Stimulated activated CD4-positive, alpha-beta T cell treated with anti-CD3 and anti-CD28 coated beads, TNF-alpha, amount 100 ng/mL, for 24 hours (primary cell): ENCODE measurements around the gene THBS1.

Experiments used
- DNase-seq, 3 experiments: peaks; one replicate each; pipeline ENCODE4 v3.0.0-alpha.2; 2020; ENCODE audit warnings: low read depth in 3 of 3

The THBS1 gene

DNA sequence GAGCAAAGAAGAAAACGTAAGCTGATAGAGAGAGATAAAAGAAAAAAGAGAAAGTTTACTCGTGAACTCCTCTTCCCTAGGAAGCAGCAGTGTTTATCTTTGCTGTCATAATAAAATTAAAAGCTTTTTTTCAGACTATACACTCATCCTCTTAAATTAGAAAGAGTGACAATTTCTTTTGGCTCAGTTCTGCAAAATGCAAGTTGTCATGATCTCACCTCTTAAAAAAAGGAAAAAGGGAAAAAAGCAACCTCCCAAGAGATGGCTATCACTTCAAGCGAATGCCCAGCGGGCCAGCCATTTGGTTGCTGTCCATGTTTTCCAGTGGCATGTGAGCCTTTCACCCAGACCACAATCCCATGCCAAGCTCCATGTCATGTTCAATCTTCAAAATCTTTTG, 7.0 kb upstream of the THBS1 start:
- no peak for DNase-seq

DNA sequence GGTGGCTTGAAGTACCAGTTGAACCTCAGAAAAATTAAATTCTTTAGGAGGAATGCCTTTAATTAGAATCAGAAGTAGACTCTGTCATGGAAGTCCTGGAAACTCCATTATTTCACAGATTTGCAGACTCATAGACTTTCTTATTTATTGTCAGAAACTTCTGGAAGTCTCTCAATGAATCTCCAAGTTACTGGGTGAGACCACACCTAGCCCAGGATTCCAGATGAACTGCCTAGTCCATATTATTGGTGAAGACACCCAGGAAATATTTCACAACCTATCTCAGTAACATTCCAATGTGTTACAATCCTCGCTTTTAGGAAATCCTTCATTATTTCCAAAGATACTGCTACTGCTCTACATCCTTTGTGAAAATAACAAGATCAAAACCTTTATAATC, 6.5 kb upstream of the THBS1 start:
- no peak for DNase-seq

DNA sequence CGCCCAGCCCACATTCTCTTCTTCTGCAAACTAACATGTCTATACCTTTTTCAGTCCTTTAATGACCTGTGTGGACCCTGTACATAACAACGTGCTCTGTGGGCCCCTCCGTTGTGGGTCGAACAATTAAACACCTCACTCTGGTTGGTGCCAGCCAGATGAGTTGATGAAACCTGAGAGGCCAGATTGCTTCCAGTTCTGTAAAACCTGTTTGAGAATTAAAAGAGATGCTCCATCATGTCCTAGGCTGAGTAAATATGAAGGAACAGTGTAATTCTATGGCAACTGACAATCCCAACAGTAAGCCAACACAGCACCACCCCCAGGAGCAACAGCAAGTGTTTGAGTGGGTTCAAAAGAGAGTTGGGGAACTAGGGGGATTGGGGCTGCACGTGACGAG, 5.7 kb upstream of the THBS1 start:
- no peak for DNase-seq

DNA sequence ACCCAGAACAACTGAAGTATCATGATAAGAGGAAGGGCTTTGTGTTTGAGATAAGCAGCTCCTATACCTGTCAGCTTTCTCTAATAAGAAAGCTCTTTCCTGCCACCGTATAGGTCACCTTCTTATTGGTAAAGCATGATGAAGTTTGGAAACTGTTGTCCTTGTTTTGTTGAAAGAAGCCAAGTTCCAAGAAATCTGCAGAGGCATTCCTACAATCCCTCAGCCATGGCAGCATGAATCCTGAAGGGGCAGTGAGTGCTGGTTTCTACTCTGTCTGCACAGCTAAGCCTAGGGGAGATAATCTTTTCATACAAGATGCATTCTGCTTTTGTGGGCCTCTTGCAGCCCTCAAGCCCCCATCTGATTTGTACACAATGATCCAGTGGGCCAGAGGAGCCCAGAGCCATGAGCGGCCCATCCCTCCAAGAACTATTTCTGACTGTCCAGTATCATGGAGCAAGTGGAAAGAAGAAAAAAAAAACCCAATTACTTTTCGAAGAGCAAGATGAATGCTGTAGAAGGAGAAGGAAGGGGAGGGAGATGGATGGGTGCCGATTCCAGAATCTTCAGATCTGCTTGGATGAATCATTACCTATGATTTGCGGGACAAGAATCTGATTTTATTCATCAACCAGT, 1.9 kb upstream of the THBS1 start:
- no peak for DNase-seq

DNA sequence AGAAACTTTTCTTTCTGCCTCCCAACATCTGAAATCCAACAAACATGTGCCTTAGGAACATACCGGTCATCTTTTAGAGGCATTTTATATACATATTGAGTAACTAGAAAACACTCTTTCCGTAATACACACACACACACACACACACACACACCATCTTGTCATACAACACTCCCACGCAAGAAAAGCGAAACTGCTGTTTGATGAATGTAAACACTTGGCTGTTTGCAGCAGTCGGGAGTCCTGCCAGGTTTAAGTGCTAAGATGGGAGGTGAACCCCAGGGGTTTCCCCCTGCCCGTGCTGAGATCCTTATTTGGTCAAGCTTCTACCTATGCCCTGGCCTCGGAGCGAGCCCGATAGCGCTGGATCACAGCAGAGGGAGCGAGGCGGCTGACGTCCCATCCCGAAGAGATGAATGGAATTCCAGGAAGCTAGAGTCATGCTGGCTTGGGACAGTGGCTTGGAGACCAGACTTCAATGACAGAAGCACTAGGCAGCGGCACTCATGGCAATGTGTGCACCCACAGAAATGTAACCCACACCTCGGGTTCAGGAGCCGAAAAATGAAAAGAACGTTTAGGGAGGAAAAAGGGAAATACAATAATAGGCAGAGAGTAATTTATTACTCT, 1.3 kb upstream of the THBS1 start:
- DNase-seq: no peak

DNA sequence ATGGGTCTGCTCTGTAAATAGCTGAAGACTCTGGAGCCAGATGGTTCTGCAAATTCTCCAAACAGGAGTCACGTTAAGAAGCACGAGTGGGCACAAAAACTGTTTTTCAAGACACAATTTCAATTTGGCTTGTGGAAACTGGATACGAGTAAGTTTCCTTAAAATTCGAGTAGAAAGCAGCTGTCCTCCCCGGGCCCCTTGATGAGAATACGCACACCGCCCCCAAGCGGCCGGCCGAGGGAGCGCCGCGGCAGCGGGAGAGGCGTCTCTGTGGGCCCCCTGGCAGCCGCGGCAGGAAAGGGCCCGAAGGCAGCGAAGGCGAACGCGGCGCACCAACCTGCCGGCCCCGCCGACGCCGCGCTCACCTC, 778 bp upstream of the THBS1 start:
- peak; percentile 62 to 87 (median 66) for DNase-seq

DNA sequence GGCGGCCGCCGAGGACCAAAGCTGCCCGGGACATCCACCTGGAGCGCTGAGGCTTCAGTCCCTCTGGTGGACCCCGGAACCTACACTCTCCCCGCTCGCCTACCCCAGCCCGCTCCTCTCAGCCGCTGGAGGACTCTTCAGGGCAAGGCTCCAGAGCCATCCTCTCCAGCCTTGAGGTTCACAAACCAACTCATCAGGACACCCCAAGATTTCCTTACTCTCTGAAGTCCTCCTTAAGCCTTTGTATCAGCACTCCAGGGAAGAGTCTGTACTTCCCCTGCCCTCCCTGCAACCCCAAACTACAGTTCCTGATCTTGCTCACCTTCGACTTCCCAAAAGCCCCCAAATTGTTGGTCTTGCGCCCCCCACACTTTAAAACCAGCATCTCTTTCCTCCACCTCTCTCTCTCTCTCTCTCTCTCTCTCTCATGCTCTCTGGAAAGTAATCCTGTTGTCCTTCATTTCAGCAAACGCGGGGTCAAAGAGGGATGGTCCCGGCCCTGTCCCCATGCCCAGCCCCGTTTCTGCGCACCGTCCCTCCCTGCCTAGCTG, 438 bp downstream of the THBS1 start:
- no peak for DNase-seq

DNA sequence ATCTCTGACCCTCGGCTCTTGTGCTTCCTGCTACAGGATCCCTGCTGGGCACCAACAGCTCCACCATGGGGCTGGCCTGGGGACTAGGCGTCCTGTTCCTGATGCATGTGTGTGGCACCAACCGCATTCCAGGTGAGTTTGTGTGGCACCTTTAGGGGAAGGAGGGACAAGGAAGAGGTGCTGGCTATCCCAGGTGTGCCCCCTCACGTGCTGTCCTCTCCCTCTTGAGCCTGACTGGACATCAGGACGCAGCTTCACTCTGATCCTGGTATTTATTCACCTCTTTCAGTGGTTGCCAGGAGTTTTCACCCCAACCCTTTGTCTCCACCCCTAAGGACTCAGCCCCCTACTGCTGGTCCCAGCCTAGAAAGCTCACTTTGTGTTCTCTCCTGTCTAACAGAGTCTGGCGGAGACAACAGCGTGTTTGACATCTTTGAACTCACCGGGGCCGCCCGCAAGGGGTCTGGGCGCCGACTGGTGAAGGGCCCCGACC, 960 bp downstream of the THBS1 start:
- DNase-seq: no peak

DNA sequence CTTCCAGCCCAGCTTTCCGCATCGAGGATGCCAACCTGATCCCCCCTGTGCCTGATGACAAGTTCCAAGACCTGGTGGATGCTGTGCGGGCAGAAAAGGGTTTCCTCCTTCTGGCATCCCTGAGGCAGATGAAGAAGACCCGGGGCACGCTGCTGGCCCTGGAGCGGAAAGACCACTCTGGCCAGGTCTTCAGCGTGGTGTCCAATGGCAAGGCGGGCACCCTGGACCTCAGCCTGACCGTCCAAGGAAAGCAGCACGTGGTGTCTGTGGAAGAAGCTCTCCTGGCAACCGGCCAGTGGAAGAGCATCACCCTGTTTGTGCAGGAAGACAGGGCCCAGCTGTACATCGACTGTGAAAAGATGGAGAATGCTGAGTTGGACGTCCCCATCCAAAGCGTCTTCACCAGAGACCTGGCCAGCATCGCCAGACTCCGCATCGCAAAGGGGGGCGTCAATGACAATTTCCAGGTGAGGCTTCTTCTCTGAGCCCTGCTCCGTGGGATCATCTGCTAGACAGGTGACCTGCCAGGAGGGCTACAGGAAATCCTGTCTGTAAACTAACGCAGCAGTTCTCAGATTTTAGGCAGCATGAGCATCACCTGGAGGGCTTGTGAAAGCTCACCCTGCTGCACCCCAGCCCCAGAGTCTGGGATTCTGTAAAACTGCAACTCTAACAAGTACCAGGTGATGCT, 1.6 kb downstream of the THBS1 start:
- no peak for DNase-seq

DNA sequence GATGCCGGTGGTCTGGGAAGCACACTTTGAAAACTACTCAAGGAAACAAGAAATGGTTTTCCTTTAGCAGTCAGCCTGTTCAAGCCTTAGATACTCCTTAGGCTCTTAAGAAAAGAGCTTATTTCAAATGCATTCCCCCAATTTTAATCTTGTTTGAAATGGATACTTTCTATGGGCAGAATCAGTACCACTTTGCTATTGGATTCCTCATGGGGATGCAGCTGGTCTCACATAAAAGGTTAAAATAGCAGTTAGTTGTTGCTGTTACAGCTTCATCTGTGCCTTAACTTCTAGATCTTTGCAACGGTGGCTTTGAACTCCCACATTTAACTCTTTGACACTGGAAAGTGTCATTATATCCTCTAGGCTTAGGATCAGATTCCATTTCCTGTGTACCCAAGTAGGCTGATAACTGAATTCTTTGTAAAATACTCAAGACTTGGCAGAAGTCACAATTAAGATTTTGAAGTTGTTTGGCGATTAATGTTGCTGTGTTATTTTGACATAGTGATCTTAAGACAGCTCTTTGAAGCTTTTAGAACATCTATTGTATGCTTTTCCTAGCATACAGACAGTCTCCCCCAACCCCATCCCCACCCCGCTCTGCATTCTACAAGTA, 2.2 kb downstream of the THBS1 start:
- DNase-seq: no peak

DNA sequence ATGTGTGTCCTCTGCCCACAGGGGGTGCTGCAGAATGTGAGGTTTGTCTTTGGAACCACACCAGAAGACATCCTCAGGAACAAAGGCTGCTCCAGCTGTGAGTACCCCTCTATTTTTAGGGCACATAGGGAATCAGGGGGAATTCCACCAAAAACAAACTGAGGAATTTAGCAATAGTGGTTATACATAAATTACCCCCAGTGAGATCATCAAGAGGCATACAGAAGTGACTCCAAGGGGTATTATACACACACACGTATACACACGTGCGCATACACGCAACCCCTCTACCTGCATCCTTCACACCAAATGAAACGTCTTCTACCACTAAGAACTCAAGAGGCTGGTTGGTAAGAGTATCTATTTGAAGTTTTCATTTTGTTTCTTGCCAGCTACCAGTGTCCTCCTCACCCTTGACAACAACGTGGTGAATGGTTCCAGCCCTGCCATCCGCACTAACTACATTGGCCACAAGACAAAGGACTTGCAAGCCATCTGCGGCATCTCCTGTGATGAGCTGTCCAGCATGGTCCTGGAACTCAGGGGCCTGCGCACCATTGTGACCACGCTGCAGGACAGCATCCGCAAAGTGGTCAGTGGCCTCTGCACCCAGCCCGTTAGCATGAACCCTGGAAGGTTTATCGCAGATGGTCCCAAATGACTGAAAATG, 2.9 kb downstream of the THBS1 start:
- peak in 1 of 3 experiments; percentile 29 for DNase-seq

DNA sequence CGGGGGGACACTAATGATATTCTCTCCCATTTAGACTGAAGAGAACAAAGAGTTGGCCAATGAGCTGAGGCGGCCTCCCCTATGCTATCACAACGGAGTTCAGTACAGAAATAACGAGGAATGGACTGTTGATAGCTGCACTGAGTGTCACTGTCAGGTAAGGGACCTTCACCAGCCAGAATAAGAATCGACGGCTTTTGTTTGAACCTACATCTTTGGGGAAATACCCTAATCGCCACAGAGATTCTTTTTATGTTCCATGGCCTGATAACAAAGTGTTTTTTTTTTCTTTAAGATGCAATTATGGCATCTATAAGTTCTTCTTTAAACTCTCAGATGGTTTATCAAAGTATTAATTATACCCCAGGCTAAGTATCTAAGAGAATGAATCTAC, 3.4 kb downstream of the THBS1 start:
- DNase-seq: no peak

DNA sequence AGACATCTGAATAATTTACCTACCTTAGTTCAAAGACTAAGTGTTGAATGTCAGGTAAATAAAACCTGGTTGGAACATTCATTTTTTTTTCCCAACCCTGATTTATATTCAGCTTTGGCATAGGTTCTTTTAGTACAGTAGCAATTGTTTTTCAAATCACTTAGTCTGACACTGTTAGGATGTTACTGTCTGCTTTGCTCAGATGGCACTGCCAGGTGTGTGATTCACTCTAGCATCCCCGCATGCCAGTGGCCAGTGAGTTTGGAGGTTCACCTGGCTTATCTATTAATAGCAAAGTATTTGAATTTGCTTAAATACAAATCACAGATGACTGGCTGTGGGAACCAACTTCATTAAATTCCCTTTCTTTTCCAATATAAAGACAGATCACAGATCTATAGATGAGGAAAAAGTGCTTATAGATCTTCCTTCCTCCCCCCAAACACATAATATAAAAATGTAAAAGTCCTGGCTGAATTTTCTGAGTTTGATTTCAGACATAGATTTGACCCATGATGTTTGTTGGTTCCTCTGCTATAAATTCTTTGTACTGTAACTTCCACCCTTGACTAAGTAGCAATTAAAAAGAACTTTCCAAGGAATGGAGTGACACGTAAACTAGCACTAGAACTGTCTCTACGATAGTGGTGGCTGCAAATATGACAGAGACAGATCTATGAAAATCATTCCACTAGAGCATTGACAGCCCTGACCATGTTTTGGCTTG, 3.9 kb downstream of the THBS1 start:
- no peak for DNase-seq

DNA sequence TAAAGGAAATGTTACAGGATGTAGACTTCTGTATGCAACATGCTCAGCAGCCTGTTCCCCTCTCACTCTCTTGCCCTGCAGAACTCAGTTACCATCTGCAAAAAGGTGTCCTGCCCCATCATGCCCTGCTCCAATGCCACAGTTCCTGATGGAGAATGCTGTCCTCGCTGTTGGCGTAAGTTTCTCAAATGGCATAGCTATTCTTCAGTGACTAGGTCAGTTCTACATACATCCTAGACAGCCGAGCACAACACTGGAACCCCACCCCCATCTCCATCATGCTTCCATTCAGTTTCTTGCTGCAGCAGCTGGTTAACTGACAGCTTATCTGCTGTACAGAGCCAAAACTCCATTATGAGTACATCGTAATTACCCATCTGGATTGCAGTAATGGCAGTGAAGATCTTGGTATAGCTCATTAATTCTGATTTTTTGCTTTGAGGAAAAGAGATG, 4.5 kb downstream of the THBS1 start:
- no peak for DNase-seq

DNA sequence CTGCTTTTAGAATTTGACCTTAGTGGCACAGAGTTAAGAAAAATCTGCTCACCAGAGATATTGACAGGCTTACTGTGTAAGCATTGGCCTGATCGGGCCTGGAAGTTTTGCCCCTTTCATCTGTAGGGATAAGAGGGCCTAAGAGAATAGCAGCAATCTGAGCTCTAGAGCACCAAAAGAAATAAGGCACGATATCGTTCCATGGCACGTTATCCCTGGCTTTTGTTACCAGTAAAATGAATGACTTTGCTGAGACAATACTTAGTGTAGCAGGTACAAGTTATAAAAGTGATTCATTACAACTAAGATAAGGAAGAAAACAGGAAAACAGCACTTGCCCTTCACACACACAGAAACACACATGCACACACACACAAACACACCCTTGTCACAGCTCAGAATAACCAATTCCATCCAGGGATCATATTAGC, 5.0 kb downstream of the THBS1 start:
- no peak for DNase-seq

DNA sequence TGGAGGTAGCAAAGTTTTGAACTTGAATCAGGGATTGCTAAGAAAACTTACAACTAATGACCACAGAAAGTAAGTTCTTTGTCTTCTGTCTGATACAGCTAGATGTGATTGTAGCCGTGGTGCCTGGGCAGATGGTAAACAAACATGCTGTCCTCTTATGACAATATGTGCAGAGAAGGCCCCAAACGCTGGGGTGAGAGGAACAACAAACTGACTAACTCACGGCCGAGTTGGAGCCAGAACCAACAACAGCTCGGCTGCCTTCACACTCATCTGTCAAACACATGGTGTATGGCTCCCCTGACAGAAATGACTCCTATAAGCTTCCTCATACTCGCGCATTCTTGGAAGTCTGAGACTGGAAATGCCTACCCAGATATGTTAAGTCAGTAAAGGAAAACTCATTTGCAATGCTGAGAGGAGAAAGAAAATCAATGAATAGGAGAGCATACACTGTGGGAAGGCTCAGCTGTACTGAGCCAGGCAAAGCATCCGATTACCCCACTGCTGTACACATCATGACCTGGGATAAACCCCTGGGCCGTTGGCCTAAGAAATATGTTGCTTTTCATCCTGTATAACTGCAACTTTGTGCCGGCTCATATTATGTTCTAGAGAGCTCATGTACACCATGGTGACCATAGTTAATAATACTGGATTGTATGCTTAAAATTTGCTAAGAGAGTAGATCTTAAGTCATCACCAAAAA, 5.7 kb downstream of the THBS1 start:
- DNase-seq: no peak

DNA sequence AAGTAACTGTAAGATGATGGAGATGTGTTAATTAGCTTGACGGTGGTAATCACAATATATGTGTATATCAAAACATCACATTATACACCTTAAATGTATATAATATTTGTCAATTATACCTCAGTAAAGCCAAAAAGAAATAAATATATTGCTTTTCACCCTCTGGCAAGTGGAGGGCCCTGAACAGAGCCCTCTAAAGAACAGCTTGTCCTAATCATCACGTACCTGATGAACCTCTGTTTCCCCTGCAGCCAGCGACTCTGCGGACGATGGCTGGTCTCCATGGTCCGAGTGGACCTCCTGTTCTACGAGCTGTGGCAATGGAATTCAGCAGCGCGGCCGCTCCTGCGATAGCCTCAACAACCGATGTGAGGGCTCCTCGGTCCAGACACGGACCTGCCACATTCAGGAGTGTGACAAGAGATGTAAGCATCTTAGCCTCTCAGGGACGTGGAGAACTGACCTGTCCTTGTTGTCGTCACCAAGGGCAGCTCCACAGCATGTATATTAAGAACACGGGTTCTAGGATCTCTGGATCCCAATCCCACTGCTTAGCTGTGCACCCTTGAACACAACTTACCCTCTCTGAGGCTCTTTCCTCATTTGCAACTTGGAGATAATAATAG, 6.3 kb downstream of the THBS1 start:
- DNase-seq: no peak

DNA sequence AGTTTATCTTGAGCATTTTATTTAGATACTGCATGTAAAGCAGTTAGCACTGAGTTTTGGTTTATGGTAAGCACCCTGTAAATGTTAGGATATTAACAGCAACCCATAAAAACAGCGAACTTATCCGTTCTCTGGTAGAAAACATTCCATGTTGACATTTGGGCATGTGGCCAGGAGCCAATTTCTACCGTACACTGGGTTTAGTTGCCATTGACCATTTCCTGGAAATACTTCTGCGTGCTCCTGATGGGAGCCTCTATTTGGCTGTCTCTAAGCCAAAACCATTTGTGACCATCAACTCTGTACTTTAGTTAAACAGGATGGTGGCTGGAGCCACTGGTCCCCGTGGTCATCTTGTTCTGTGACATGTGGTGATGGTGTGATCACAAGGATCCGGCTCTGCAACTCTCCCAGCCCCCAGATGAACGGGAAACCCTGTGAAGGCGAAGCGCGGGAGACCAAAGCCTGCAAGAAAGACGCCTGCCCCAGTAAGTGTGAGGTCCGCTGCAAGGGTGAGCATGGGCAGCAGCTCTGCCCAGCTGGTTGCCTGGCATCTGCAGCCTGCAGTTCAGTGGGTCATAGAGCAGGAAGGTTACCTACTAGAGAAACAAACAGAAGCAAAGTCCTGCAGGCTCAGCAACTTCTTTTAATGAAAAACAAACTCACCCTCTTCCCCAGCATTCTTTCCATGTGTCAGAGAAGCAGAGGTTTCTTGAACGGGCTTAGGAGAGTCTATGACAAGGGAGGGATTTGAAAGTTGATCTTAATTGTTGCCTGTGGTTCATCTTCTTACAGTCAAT, 7.1 kb downstream of the THBS1 start:
- DNase-seq: no peak

DNA sequence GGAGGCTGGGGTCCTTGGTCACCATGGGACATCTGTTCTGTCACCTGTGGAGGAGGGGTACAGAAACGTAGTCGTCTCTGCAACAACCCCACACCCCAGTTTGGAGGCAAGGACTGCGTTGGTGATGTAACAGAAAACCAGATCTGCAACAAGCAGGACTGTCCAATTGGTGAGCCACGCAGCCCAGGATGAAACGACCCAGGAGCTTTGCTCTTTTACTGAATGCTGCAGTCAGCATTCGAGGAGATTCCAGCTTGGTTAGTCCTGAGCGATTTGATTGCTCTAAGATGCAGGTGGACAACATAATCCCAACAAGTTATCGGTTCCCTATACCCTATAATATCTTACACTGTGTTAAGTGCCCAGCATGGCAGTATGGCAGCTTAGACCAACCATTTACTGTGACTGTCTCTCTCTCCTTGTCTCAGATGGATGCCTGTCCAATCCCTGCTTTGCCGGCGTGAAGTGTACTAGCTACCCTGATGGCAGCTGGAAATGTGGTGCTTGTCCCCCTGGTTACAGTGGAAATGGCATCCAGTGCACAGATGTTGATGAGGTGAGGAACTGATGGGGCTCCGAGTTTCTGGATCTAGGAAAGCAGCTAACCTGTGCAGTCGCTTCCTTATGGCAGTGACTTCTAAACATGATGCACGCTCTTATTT, 7.8 kb downstream of the THBS1 start:
- DNase-seq: no peak
